C4-2B (cell line): ENCODE data around the gene THBD.

Source experiments
- CTCF ChIP-seq: fragments of 450-650 bp; conservative IDR thresholded peaks from 2 replicates; pipeline ENCODE4 v1.5.1; 2017; ENCODE audit warnings: mild to moderate bottlenecking
- ZFX ChIP-seq: fragments of 450-650 bp; IDR thresholded peaks from 2 replicates; pipeline ENCODE4 v1.6.1; 2017

- TF ChIP-seq CTCF (no peak), ZFX (no peak)
Observed at GRCh38 chr20:23000232-23000947, 49.1 kb downstream of the THBD start.
